ENCODE data around the gene CEP85L. TPM values are rescaled to one million over a fixed set of nuclear protein-coding genes. Genes with fewer than 3 reads are reported as not detected.
A peak's percentile ranks its signal among the peaks of the same experiment; 100 is the strongest.

CEP85L gene
- total RNA-seq, 6 experiments from 2014 or later = 6.6 to 8.8 (median 7.6) TPM

- H3K4me1 Mint-ChIP-seq (ENCODE audit: low read depth) = peaks cover 36% of the 10 kb centered on the region
- no peaks in the 10 kb centered on the region for H3K36me3 Mint-ChIP-seq (ENCODE audit: low read depth)
- no peaks in the 10 kb centered on the region for H3K9me3 Mint-ChIP-seq
- no peak overlapping the region for H3K4me3 Mint-ChIP-seq
- 0 out of 2 replicates have a peak, but pooled peaks cover 8% of the 10 kb centered on the region for H3K27me3 Mint-ChIP-seq (ENCODE audit: insufficient read depth)
- DNase-seq = peak; percentile 61
- no peak for TF ChIP-seq CTCF (IDR thresholded peaks at IDR 0.05)
- H3K27ac Mint-ChIP-seq = no peak overlapping the region
Observed at GRCh38 chr6:118668761-118669385, 17.5 kb upstream of the CEP85L start.

GRCh38 chr6:118667988-118668387 lies 16.6 kb upstream of the CEP85L start:
- DNase-seq = no peak
- 0 out of 2 replicates have a peak, but pooled peaks cover 4% of the 10 kb centered on the region for H3K27me3 Mint-ChIP-seq (ENCODE audit: insufficient read depth)
- no peaks in the 10 kb centered on the region for H3K36me3 Mint-ChIP-seq (ENCODE audit: low read depth)
- no peak overlapping the region for H3K4me3 Mint-ChIP-seq
- H3K4me1 Mint-ChIP-seq (ENCODE audit: low read depth) = peaks cover 36% of the 10 kb centered on the region
- no peak overlapping the region for H3K27ac Mint-ChIP-seq
- no peak for TF ChIP-seq CTCF (IDR thresholded peaks at IDR 0.05)
- no peaks in the 10 kb centered on the region for H3K9me3 Mint-ChIP-seq

- H3K27ac Mint-ChIP-seq = no peak overlapping the region
- no peaks in the 10 kb centered on the region for H3K9me3 Mint-ChIP-seq
- no peaks in the 10 kb centered on the region for H3K36me3 Mint-ChIP-seq (ENCODE audit: low read depth)
- peaks cover 2% of the 10 kb centered on the region; the same call in 1 of the 2 replicates for H3K27me3 Mint-ChIP-seq (ENCODE audit: insufficient read depth)
- TF ChIP-seq CTCF (IDR thresholded peaks at IDR 0.05) = no peak
- peaks cover 36% of the 10 kb centered on the region for H3K4me1 Mint-ChIP-seq (ENCODE audit: low read depth)
- no peak for DNase-seq
- peak overlapping the region; percentile 72; the same call in 1 of the 2 replicates for H3K4me3 Mint-ChIP-seq
Observed at GRCh38 chr6:118665011-118665410, 13.6 kb upstream of the CEP85L start.

- Mint-ChIP-seq H3K9me3 (no peaks in the 10 kb centered on the region), H3K36me3 (ENCODE audit: low read depth) (no peaks in the 10 kb centered on the region), H3K27ac (no peak overlapping the region), H3K27me3 (ENCODE audit: insufficient read depth) (peaks cover 2% of the 10 kb centered on the region; the same call in 1 of the 2 replicates), H3K4me1 (ENCODE audit: low read depth) (peaks cover 31% of the 10 kb centered on the region), H3K4me3 (peak overlapping the region; percentile 72)
- no peak for TF ChIP-seq CTCF (IDR thresholded peaks at IDR 0.05)
- DNase-seq = no peak
Observed at GRCh38 chr6:118663993-118664985, 12.9 kb upstream of the CEP85L start.

- H3K27me3 Mint-ChIP-seq (ENCODE audit: insufficient read depth) = peaks cover 2% of the 10 kb centered on the region; the same call in 1 of the 2 replicates
- no peaks in the 10 kb centered on the region for H3K36me3 Mint-ChIP-seq (ENCODE audit: low read depth)
- peaks cover 10% of the 10 kb centered on the region; the same call in 1 of the 2 replicates for H3K4me1 Mint-ChIP-seq (ENCODE audit: low read depth)
- H3K4me3 Mint-ChIP-seq = no peak overlapping the region
- TF ChIP-seq CTCF (IDR thresholded peaks at IDR 0.05) = no peak
- no peak overlapping the region for H3K27ac Mint-ChIP-seq
- no peaks in the 10 kb centered on the region for H3K9me3 Mint-ChIP-seq
- no peak for DNase-seq
Observed at GRCh38 chr6:118661831-118662230, 10.4 kb upstream of the CEP85L start.
